HUDEP-2 (cell line): ENCODE measurements around the gene RAPGEF3.

Experiments
- DNase-seq, 76 experiments: peaks; one replicate each; lab custom pipeline; 2025; ENCODE audit not compliant: unreplicated experiment in 76 of 76; lab: John Stamatoyannopoulos, UW

RAPGEF3 gene

GRCh38 chr12:47705566-47706425 lies 52.9 kb downstream of the RAPGEF3 start, which contains the start of gene RPAP3:
Gene RPAP3 (minus strand): TSS chr12:47706030. CDS start chr12:47702840, 3,190 bp downstream.
- DNase-seq = peak in 75 of 76 experiments; percentile 17 to 97 (median 91)

- no peak for DNase-seq
Observed at GRCh38 chr12:47705229-47705565, 53.5 kb downstream of the RAPGEF3 start.

DNA sequence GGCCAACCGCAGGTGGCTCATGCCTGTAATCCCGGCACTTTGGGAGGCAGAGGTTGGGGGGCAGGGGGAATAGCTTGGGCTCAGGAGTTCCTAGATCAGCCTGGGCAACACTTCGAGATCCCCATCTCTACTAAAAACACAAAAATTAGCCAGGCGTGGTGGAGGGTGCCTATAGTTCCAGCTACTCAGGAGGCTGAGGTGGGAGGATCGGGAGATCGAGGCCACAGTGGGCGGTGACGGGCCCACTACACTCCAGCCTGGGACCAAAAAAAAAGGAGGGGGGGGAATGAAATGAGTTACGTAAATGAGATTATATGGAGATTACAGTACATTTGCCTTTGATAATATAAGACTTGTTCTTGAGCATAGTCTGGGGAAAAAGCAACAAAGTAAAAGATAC lies 54.0 kb downstream of the RAPGEF3 start:
- no peak for DNase-seq

DNA sequence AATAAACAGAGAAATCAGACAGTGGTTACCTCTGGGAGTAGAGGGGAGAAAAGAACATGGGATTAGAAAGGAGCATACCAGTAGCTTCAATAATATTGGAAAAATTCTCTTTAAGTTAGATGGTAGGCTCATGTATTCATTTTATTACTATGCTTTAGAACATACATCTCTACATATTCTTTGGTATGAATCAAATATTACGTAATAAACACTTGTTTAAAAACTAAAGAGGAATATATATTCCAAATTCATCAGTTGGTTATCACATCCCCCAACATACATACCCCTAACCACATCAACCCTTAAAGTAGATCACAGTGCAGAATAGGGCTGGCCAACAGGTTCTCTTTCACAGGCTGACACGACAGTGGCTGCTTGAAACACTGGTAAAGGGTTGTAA lies 58.4 kb downstream of the RAPGEF3 start:
- DNase-seq = no peak

GRCh38 chr12:47698631-47699030 lies 60.0 kb downstream of the RAPGEF3 start:
- no peak for DNase-seq

DNA sequence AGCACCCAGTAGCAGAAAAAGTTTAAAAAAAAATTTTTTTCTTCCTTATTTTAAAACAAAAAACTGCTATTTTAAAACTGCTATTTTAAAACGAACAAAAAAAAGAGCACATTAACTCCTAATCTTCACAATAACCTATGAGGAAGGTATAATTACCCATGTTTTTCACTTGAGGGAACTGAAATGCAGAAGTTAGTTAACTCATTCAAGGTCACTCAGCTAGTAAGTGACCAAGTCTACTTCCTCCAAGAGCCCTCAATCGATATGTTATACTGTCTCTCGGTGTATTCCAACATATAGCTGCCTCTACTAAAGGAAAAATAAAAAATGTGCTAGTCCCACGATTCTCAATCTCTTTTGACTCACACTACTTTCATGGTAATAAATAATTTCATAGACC lies 60.6 kb downstream of the RAPGEF3 start:
- no peak for DNase-seq

- no peak for DNase-seq
Observed at GRCh38 chr12:47689215-47689614, 69.5 kb downstream of the RAPGEF3 start.

- DNase-seq = no peak
Observed at GRCh38 chr12:47687636-47688035, 71.0 kb downstream of the RAPGEF3 start.

DNA sequence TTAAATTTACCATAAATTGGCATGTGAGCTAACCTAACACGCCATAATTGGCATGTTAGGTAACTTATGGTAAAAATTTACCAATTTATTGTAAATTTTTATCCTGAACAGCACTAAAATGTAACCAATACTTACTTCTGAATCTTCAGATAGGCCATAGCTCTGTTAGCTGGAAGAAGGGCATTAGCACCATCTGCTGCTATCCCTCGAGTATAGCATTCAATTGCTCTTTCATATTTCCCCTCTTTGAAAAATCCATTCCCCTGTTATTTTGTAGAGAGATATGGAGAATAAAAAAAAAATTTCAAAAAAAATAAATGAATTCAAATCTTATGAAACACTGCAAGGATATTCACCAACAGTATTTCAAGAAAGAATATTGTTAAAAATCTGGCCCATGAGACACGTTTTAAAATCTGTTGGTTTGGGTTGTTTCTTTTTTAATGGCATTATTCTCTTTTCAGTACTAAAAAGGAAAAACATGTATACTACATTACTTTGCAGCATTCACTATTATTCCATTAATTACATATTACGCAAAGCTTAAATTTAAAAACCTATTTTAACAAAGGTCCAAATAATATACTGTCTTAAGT lies 71.9 kb downstream of the RAPGEF3 start:
- DNase-seq = peak in 19 of 76 experiments; percentile 0 to 37 (median 9)
